GM21515 (cell line): Measurements from ENCODE around the gene MIER2.
A peak's percentile ranks its signal among the peaks of the same experiment; 100 is the strongest.
"Not testable (repeated sequence)": the region's sequence is repeated elsewhere in the genome, so short reads cannot be mapped to it uniquely, and the experiment has no call there.

Source experiments
- ATAC-seq: cut with Tn5 transposase; IDR thresholded peaks from one replicate; pipeline ENCODE4 v1.9.1; 2021; ENCODE audit not compliant: unreplicated experiment

Gene MIER2

GRCh38 chr19:344625-345319 lies at the start of gene MIER2:
TSS of gene MIER2 (minus strand) at chr19:344796. CDS start at chr19:344782, 14 bp downstream.
- peak; percentile 73 for ATAC-seq

- not testable (repeated sequence) for ATAC-seq
These were observed 49.0 kb upstream of the MIER2 start for GRCh38 chr19:393560-393959.

- ATAC-seq = no peak
These were observed 47.9 kb upstream of the MIER2 start for GRCh38 chr19:392375-392970.

- ATAC-seq = no peak
These were observed 47.3 kb upstream of the MIER2 start for GRCh38 chr19:391726-392374.

- no peak for ATAC-seq
These were observed 46.6 kb upstream of the MIER2 start for GRCh38 chr19:391207-391557.

- ATAC-seq = no peak
These were observed 46.0 kb upstream of the MIER2 start for GRCh38 chr19:390386-391206.

GRCh38 chr19:389935-390289 lies 45.3 kb upstream of the MIER2 start:
- ATAC-seq = no peak

- no peak for ATAC-seq
These were observed 44.8 kb upstream of the MIER2 start for GRCh38 chr19:389255-389934.

GRCh38 chr19:388691-389090 lies 44.1 kb upstream of the MIER2 start:
- ATAC-seq = no peak

- ATAC-seq = no peak
These were observed 43.2 kb upstream of the MIER2 start for GRCh38 chr19:387777-388176.

- not testable (repeated sequence) for ATAC-seq
These were observed 42.2 kb upstream of the MIER2 start for GRCh38 chr19:386632-387301.

- ATAC-seq = not testable (repeated sequence)
These were observed 41.6 kb upstream of the MIER2 start for GRCh38 chr19:386189-386588.

GRCh38 chr19:384799-385169 lies 40.2 kb upstream of the MIER2 start:
- ATAC-seq = no peak

- no peak for ATAC-seq
These were observed 39.6 kb upstream of the MIER2 start for GRCh38 chr19:383922-384798.

GRCh38 chr19:383040-383439 lies 38.4 kb upstream of the MIER2 start:
- no peak for ATAC-seq

- ATAC-seq = not testable (repeated sequence)
These were observed 38.0 kb upstream of the MIER2 start for GRCh38 chr19:382578-382977.

- ATAC-seq = not testable (repeated sequence)
These were observed 37.3 kb upstream of the MIER2 start for GRCh38 chr19:381901-382300.

- ATAC-seq = not testable (repeated sequence)
These were observed 36.1 kb upstream of the MIER2 start for GRCh38 chr19:380618-381219.

GRCh38 chr19:379796-380195 lies 35.2 kb upstream of the MIER2 start:
- no peak for ATAC-seq
